Epidermal melanocyte (primary cell): ENCODE results near the gene PTTG1IP2.

Source experiments
- DNase-seq: peaks from one replicate; pipeline ENCODE4 v3.0.0; 2011; ENCODE audit warnings: low spot score; ENCODE audit not compliant: insufficient read length

PTTG1IP2 gene

GRCh38 chr7:90474284-90475210 is 5.1 kb downstream of the PTTG1IP2 start:
- no peak for DNase-seq

GRCh38 chr7:90483251-90483650 is 13.8 kb downstream of the PTTG1IP2 start:
- DNase-seq = no peak

GRCh38 chr7:90484706-90485105 is 15.3 kb downstream of the PTTG1IP2 start:
- no peak for DNase-seq

- no peak for DNase-seq
Observed at GRCh38 chr7:90485734-90486316, 16.4 kb downstream of the PTTG1IP2 start.

- no peak for DNase-seq
Observed at GRCh38 chr7:90487808-90488207, 18.4 kb downstream of the PTTG1IP2 start.

DNA sequence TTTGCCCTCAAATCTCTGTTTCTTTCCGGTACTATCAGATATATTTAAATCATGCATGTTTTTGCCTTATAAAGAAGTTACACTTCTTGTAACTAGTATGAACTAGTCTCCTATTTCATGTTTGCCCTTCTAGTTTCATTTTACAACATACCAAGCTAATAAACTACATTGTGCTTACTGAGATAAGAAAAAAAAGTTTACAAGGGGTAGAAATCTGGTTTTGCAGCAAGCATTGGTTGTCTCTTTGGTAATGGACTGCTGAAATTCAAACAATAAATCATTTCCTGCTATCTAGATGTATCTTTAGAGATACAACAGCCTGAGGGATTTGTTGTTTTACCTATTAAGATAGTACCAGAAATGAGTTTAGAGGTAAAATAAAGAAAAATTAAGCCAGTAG is 18.8 kb downstream of the PTTG1IP2 start:
- DNase-seq = no peak

DNA sequence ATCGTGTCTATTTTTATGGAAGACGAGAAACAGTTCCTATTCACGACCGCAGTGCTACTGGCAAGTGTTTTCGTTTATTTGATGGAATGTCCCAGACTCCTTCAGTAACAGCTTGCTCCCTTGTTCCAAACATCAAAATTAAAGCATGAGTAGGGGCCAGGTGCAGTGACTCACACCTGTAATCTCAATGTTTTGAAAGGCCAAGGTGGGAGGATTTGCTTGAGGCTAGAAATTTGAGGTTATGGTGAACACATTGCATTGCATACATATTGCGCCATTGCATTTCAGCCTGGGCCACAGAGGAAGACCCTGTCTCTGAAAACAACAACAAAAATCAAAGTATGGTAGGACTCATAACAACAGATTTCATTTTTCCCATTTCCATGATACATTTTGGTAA is 22.8 kb downstream of the PTTG1IP2 start:
- no peak for DNase-seq

DNA sequence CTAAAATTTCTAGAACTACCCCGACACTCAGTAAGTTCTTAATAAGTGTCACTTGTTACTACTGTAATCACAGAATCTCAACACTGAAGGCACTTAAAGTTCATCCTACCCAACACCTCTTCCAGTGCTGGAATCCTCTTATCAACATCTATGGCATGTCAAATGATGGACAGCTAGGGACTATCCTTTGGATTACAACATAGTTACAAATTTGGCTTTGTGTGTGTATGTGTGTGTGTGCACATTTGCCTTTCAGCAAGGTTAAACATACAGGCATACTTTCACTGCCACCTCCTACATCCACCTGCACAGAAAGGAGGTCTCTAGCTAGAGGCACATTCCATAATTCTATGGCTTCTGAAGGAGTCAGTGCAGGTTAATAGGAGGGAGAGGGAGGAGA is 25.8 kb downstream of the PTTG1IP2 start:
- no peak for DNase-seq

DNA sequence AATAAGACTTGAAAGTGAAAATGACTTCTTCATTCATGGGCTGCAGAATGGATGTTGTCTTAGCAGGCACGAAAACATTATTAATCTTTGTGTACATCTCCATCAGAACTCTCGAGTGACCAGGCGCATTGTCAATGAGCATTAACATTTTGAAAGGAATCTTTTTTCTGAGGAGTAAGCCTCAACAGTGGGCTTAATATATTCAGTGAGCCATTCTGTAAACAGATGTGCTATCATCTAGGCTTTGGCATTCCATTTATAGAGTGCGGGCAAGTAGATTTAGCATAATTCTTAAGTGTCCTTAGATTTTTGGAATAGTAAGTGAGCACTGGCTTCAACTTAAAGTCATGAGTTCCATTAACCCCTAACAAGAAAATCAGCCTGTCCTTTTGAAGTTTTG is 33.1 kb downstream of the PTTG1IP2 start:
- DNase-seq = no peak

DNA sequence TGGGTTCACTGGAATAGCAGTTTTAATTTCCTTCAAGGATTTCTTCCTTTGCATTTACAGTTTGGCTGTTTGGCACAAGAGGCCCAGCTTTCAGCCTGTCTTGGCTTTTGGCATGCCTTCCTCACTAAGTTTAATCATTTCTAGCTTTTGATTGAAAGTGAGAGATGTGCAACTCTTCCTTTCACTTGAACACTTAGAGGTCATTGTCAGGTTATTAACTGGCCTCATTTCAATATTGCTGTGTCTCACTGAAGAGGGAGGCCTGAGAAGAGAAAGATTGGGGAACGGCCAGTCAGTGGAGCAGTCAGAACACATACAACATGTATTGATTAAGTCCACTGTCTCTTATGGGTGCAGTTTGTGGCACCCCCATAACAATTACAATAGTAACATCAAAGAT is 33.9 kb downstream of the PTTG1IP2 start:
- no peak for DNase-seq

DNA sequence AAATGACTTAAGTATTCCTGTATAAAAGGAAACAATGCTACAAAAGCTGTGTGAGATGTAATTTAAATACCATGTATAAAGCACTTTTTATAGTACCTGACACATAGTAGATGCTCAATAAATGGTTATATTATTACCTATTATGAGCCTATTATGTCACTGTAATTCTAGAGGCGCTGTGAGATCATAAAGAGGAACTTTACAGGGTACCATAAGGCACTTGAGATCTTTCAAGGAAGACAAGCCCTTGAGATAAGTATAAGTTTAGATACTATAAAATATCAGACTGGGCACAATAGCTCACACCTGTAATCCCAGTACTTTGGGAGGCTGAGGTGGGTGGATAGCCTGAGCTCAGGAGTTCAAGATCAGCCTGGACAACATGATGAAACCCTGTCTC is 38.3 kb downstream of the PTTG1IP2 start:
- DNase-seq = no peak

GRCh38 chr7:90511776-90512175 is 42.3 kb downstream of the PTTG1IP2 start:
- no peak for DNase-seq

- DNase-seq = no peak
Observed at GRCh38 chr7:90512821-90513254, 43.4 kb downstream of the PTTG1IP2 start.

DNA sequence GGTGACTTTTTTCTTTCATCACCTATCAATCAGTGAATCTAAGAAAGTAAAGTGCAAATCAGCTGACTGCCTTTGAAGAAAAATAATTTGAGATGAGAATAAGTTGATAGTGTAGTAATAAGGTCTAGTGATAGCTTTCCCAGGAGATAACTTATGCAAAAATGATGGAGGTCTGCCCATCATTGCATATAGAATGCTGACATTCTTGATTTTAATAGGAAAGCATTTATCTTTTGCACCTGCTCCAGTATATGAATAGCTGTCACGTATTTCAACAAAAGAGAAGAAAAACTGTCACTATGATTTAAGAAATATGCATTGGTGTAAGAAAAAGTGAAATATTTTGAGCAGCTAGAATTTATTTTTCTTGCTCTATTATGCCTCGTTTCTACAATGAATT is 46.8 kb downstream of the PTTG1IP2 start:
- DNase-seq = no peak

DNA sequence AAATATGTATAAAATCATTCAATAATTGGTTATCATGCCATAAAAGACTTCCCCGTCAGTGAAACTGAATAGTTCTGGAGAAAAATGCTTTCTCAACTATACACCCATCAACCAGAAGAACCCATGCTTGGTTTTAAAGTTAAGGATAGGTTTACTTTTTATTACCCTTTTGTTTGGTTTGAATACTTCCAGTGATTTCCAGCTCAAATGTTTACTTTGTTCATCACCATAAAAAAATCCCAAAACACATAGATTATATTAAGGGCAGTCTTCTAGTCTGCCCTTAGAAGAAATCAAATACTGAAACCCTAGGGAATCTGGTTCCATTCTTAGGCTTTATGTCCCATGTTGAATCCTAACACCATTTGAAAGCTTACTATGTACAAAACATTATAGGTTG is 49.2 kb downstream of the PTTG1IP2 start:
- no peak for DNase-seq

GRCh38 chr7:90520484-90520883 is 51.0 kb downstream of the PTTG1IP2 start:
- no peak for DNase-seq

- DNase-seq = no peak
Observed at GRCh38 chr7:90530263-90530662, 60.8 kb downstream of the PTTG1IP2 start.

DNA sequence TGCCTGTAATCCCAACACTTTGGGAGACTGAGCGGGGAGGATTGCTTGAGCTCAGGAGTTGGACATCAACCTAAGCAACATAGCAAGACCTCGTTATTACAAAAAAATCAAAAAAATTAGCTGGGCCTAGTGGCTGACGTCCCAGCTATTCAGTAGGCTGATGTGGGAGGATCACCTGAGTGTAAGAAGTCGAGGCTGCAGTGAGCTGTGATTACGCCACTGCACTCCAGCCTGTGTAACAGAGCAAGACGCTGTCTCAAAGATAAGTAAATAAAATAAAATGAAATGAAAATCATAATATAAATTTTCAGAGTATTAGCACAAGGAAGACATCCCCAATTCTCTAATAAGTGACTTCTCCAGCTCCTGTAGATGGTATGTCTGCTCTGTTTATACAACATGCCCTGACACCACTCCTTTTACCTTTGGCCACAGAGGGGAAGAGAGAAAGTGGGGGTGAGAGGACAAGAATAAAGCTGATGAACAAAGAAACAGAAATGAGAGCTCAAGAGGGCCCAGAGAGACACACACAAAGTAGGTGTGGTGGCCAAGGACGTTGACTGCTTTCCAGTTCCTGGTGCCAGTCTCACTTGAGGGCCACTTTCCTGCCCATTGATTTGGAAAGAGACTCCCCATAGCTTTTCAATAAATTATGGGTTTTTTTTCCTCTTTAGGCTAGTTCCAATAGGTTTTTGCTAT is 62.9 kb downstream of the PTTG1IP2 start:
- DNase-seq = no peak

DNA sequence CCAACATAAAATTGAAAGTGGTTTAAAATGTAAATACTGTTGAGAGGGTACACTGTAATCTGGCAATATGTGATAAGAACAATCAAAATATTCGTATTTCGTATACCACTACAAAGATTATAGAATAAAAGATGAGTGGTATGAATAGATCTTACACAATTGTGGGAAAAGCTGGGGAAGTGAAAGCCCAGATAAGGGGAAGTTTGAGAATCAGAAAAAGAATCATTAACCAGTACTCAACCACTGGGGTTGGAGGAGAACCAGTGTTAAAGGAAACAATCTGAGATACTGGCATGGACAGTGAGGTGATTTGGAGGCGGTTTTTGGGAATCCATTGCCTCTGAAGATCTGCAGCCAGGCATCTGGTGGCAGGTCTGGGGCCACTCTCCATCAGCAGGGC is 67.0 kb downstream of the PTTG1IP2 start:
- DNase-seq = no peak

- no peak for DNase-seq
Observed at GRCh38 chr7:90538405-90538804, 69.0 kb downstream of the PTTG1IP2 start.

DNA sequence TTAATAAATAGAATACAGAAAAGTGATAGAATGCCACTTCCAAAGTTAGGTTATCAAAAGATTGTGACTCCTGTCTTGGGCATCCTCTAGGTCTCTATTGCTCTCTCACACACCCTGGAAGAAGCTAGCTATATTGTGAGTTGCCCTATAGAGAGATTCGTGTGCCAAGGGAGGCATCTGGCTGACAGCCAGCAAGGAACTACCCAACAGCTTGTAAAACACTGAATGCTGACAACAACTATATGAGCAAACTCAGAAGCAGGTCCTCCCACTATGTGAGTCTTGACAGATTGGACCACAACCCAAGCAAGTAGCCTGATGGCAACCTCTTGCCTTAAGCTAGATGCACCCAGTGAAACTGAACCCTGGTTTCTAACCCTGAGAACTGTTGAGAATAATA is 71.0 kb downstream of the PTTG1IP2 start:
- DNase-seq = no peak

GRCh38 chr7:90551036-90551435 is 81.6 kb downstream of the PTTG1IP2 start:
- no peak for DNase-seq
